Spleen (tissue), 11 donors: ENCODE data around the gene PRDX3. TPM values are rescaled to one million over a fixed set of nuclear protein-coding genes. Genes with fewer than 3 reads are reported as not detected.
A peak's percentile ranks its signal among the peaks of the same experiment; 100 is the strongest.

Experiments
- DNase-seq: peaks from one replicate; pipeline ENCODE4 v3.0.0-alpha.2; 2020
- H3K27ac ChIP-seq, 8 donors: fragments of 200-600 bp; sonication (generic) in 7 of 8; 1 replicate in 4 of 8; 2 replicates in 4 of 8; pipeline versions ENCODE4 v1.5.0 to v1.8.0; 2016 to 2021; ENCODE audit warnings: inconsistent platforms in 4 of 8, mild to moderate bottlenecking in 4 of 8, moderate library complexity in 1 of 8
- H3K27me3 ChIP-seq, 7 donors: fragments of 200-600 bp; sonication (generic) in 6 of 7; replicated peaks in 1 of 7; 1 replicate in 4 of 7; 2 replicates in 3 of 7; pipeline versions ENCODE4 v1.5.0 to v1.8.0; 2016 to 2021; ENCODE audit warnings: inconsistent platforms in 3 of 7, mild to moderate bottlenecking in 1 of 7
- H3K36me3 ChIP-seq, 6 donors: fragments of 200-600 bp; sonication (generic) in 5 of 6; 1 replicate in 4 of 6; 2 replicates in 2 of 6; pipeline versions ENCODE4 v1.5.0 to v1.8.0; 2016 to 2021; ENCODE audit warnings: inconsistent platforms in 2 of 6
- H3K4me1 ChIP-seq, 6 donors: fragments of 200-600 bp; sonication (generic) in 5 of 6; 1 replicate in 3 of 6; 2 replicates in 3 of 6; pipeline versions ENCODE4 v1.5.0 to v1.8.0; 2016 to 2021; ENCODE audit warnings: inconsistent platforms in 3 of 6
- H3K4me3 ChIP-seq, 8 donors: fragments of 200-600 bp; sonication (generic) in 7 of 8; 1 replicate in 4 of 8; 2 replicates in 4 of 8; pipeline versions ENCODE4 v1.5.0 to v1.8.0; 2016 to 2021; ENCODE audit warnings: inconsistent platforms in 4 of 8, mild to moderate bottlenecking in 4 of 8, moderate library complexity in 2 of 8
- H3K9me3 ChIP-seq, 8 donors: fragments of 200-600 bp; sonication (generic) in 7 of 8; 1 replicate in 4 of 8; 2 replicates in 4 of 8; pipeline versions ENCODE4 v1.5.0 to v1.8.0; 2016 to 2021; ENCODE audit warnings: inconsistent platforms in 4 of 8
- POLR2A ChIP-seq, 3 donors: fragments of 450-650 bp; IDR thresholded peaks; one replicate each; pipeline ENCODE4 v1.5.1; 2017; ENCODE audit warnings: antibody characterized with exemption in 3 of 3, mild to moderate bottlenecking in 1 of 3
- POLR2AphosphoS5 ChIP-seq, 3 donors: sonication (generic); formaldehyde crosslinking; IDR thresholded peaks; one replicate each; pipeline ENCODE4 v1.5.1; 2017; ENCODE audit warnings: antibody characterized with exemption in 3 of 3
- WGBS, 5 donors: extraction: QIAGEN DNeasy Blood & Tissue Kit in 3 of 5; methylation state at CpG; one replicate each; pipeline versions ENCODE4 v1.1.5 to v1.1.7; 2013 to 2018; 5-methylcytosine and 5-hydroxymethylcytosine counted together
- intact Hi-C: fragments of 100-400 bp; cut with DNase I; formaldehyde crosslinking; loops from one replicate; pipeline ENCODE4 v1.15.0; 2023; ENCODE audit warnings: low total_unique reads
- polyA plus RNA-seq, 3 donors: library from polyadenylated mRNA; stranded (reverse); fragments of 200-250 nt; gene quantifications; one replicate each; pipeline ENCODE4 v1.2.1, GENCODE V29; 2013
- total RNA-seq, 7 donors: library from RNA; depleted of rRNA in 3 of 7; stranded (reverse); fragments of >200 nt in 3 of 7; fragmentation: NEBNext Ultra II Directional in 4 of 7; extraction: Animal tissue kit (Norgen Biotek cat#: 25700) in 4 of 7; gene quantifications; one replicate each; pipeline versions ENCODE4 v1.1.0 to v1.2.1, GENCODE V29; 2016 to 2021
- TF ChIP-seq, protein P1 (sequence below), 11 experiments: fragments of 200-600 bp in 7 of 11; fragments of 450-650 bp in 4 of 11; sonication (generic) in 4 of 11; IDR thresholded peaks in 8 of 11; conservative IDR thresholded peaks in 3 of 11; 1 replicate in 7 of 11; 2 replicates in 4 of 11; pipeline versions ENCODE4 v1.4.0 to v1.8.0; 2016 to 2021; ENCODE audit warnings: antibody characterized with exemption in 11 of 11, inconsistent platforms in 4 of 11, mild to moderate bottlenecking in 1 of 11
- donor health status: healthy with polysubstance abuse.
- donor health status: DM: no; HTN: no; CAD: no; lungs with moderate emphysema.
- donor health status: DM: no; HTN: no; CAD: no.
- donor health status: Bipolar disorder and iron deficiency.
- donor health status: healthy.
- donor health status: DM: no; HTN: no; CAD: no.
- donor health status: DM: yes; HTN: yes; CAD: no.

The PRDX3 gene
- total and polyA plus RNA-seq, 10 donors: 61.9 to 138 (median 96.5) TPM

DNA sequence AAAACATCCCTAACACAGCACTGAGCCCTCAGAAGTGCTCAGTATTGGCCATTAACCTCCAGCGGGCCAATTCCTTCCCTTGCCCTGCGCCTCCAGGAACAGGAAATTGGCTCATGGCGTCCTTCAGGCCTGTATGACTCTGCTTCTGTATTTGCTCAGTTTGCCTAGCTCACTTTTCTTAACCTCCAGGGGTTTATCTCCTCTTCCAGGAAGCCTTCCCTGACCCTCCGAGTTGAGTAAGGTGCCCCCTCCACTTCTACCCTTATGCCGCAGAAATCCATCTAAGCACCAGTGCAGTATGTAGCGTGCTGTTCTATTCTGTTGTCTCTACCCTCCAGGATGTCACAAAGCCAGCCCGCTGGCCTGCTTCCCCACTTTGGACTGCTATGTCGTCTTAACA lies 12.0 kb downstream of the PRDX3 start:
- H3K4me1 ChIP-seq: peaks cover 5 to 48% (median 22%) of the 10 kb centered on the region in 6 donors
- no peaks in the 10 kb centered on the region for H3K27me3 ChIP-seq
- H3K4me3 ChIP-seq: peak overlapping the region in 3 of 8 donors; percentile 85 to 97 (median 90)
- peak overlapping the region; percentile 87 to 94 (median 90) for H3K27ac ChIP-seq
- peaks cover 0 to 59% (median 38%) of the 10 kb centered on the region in 6 donors for H3K36me3 ChIP-seq
- no peak for DNase-seq
- TF ChIP-seq POLR2A (IDR thresholded peaks at IDR 0.05) (no peak), POLR2AphosphoS5 (IDR thresholded peaks at IDR 0.05) (no peak)
- TF ChIP-seq, protein P1, sequence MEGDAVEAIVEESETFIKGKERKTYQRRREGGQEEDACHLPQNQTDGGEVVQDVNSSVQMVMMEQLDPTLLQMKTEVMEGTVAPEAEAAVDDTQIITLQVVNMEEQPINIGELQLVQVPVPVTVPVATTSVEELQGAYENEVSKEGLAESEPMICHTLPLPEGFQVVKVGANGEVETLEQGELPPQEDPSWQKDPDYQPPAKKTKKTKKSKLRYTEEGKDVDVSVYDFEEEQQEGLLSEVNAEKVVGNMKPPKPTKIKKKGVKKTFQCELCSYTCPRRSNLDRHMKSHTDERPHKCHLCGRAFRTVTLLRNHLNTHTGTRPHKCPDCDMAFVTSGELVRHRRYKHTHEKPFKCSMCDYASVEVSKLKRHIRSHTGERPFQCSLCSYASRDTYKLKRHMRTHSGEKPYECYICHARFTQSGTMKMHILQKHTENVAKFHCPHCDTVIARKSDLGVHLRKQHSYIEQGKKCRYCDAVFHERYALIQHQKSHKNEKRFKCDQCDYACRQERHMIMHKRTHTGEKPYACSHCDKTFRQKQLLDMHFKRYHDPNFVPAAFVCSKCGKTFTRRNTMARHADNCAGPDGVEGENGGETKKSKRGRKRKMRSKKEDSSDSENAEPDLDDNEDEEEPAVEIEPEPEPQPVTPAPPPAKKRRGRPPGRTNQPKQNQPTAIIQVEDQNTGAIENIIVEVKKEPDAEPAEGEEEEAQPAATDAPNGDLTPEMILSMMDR (IDR thresholded peaks at IDR 0.05 in 8 of 11, conservative IDR thresholded peaks at IDR 0.05 in 3 of 11): no peak
- H3K9me3 ChIP-seq: no peaks in the 10 kb centered on the region
- intact Hi-C loops: no loop called here
- 37 to 58% (median 47%) methylated on average over 8 of the region's 8 CpGs for WGBS, 5 donors

DNA sequence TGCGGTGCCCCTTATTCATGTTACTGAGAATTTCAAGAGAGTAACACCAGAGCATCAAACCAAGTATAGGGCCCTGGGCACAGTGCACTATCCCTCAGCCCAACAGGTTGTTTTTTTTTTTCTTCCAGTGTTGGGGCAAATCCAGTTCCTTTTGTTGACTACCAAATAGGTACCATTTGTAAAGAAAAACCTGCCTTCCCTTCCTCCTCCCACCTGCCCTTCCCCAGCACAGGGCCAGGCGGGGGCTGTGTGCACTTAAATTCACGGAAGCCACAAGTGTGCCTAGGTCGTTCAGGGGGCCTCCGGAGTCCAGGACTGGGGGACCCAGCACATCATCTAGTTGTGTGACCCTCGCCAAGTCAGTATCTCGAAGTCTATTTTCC lies 12.5 kb downstream of the PRDX3 start:
- no peaks in the 10 kb centered on the region for H3K9me3 ChIP-seq
- DNase-seq: no peak
- TF ChIP-seq, protein P1 (IDR thresholded peaks at IDR 0.05 in 8 of 11, conservative IDR thresholded peaks at IDR 0.05 in 3 of 11): no peak
- TF ChIP-seq POLR2A (IDR thresholded peaks at IDR 0.05): no peak
- TF ChIP-seq POLR2AphosphoS5 (IDR thresholded peaks at IDR 0.05): no peak
- intact Hi-C loops: no loop called here
- H3K4me1 ChIP-seq: peaks cover 5 to 49% (median 22%) of the 10 kb centered on the region in 6 donors
- no peaks in the 10 kb centered on the region for H3K27me3 ChIP-seq
- H3K27ac ChIP-seq: peak overlapping the region; percentile 87 to 94 (median 90)
- peak overlapping the region; percentile 71 to 97 (median 84) for H3K4me3 ChIP-seq
- peaks cover 0 to 59% (median 33%) of the 10 kb centered on the region in 6 donors for H3K36me3 ChIP-seq
- 53 to 66% (median 56%) methylated on average over 7 of the region's 7 CpGs for WGBS, 5 donors

DNA sequence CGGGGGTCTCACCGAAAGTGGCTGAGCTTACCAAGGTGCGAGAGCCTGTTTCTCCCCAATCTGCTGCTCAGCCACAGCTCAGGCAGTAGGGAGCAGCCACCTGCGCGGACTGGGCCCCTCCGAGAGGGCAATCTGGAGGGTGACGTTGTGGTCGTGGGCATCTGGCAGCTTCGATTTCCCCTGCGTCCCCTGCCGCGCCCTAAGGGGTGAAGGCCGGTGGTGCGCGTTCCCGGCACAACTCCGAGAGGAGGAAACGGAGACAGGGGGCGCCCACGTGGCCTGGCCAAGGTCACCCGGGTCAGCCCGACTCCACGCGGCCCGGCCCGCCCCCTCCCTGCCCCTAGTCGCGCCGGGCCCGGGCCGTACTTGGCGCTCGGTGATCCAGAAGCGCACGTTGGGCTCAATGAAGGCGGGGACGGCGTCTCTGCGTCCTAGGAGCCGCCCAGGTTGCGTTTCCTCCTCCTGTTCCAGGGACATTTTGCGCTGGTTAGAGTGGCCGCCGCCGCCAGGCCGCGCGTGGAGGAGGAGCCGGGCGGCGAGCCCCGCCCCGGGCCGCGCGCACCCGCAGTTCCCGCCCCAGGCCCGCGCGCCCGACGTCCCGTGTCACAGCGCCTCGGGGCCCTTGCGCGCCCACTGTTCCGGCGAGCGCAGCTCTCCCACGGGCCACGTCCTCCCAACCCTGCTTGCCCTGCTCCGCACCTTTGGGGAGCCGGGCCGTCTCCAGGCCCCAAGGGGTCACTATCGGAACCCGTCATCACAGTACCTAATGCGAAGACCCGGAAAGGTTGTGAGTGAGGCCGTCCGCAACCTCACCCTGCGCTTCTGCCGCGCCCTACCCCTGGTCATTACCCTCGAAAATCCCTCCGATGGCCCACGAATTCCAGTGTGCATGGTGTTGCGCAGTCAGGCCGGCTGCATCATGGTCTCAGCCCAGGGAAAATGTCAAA lies 13.2 kb downstream of the PRDX3 start, which contains the start of gene SFXN4:
TSS of gene SFXN4 (minus strand) at position 544 of the 947 bp plus-strand sequence. CDS start at position 477, 67 bp downstream.
- DNase-seq: peak; percentile 96
- Histone ChIP-seq H3K9me3 (no peaks in the 10 kb centered on the region), H3K4me3 (peak within 1 kb of the TSS; percentile 71 to 97 (median 84)), H3K4me1 (peaks cover 5 to 49% (median 22%) of the 10 kb centered on the region in 6 donors), H3K36me3 (peaks cover 0 to 59% (median 31%) of the 10 kb centered on the region in 6 donors), H3K27me3 (no peaks in the 10 kb centered on the region), H3K27ac (peak within 1 kb of the TSS; percentile 87 to 94 (median 90))
- WGBS, 5 donors: 1% methylated on average over 46 to 90 of the region's 90 CpGs
- intact Hi-C loops: no loop called here
- TF ChIP-seq, protein P1 (IDR thresholded peaks at IDR 0.05 in 8 of 11, conservative IDR thresholded peaks at IDR 0.05 in 3 of 11): peak in 5 of 11 experiments; percentile 20 to 38 (median 30)
- TF ChIP-seq POLR2A (IDR thresholded peaks at IDR 0.05) (peak in 1 of 3 donors; percentile 39), POLR2AphosphoS5 (IDR thresholded peaks at IDR 0.05) (peak; percentile 90 to 93 (median 90))
